Astrocyte (in vitro differentiated cells and primary cell): Measurements from ENCODE around the gene C10orf53. TPM values are rescaled to one million over a fixed set of nuclear protein-coding genes. Genes with fewer than 3 reads are reported as not detected.

ENCODE experiments used
- DNase-seq: peaks from one replicate; pipeline ENCODE4 v3.0.0-alpha.2; 2010; ENCODE audit warnings: low read depth
- FAIRE-seq: peaks from 2 replicates; lab custom pipeline; 2011; peaks lifted over from hg19 to GRCh38; lab: Jason Lieb, UNC
- H2AFZ ChIP-seq: 2 replicates; pipeline ENCODE4 v1.6.0; 2012; ENCODE audit warnings: low read depth, low read length, inconsistent platforms
- H3K27ac ChIP-seq: 2 replicates; pipeline ENCODE4 v1.5.1; 2011; ENCODE audit warnings: low read depth, low read length, inconsistent platforms
- H3K27me3 ChIP-seq: 2 replicates; pipeline ENCODE4 v1.6.0; 2011; ENCODE audit warnings: low read length, inconsistent platforms; ENCODE audit not compliant: insufficient read depth
- H3K36me3 ChIP-seq: 2 replicates; pipeline ENCODE4 v1.5.1; 2011; ENCODE audit warnings: low read length, inconsistent platforms; ENCODE audit not compliant: insufficient read depth
- H3K4me1 ChIP-seq: 2 replicates; pipeline ENCODE4 v1.5.1; 2011; ENCODE audit warnings: low read length, inconsistent platforms; ENCODE audit not compliant: insufficient read depth
- H3K4me2 ChIP-seq: 2 replicates; pipeline ENCODE4 v1.6.0; 2012; ENCODE audit warnings: low read length, inconsistent platforms
- H3K4me3 ChIP-seq: 2 replicates; pipeline ENCODE4 v1.5.1; 2011; ENCODE audit warnings: low read depth, mild to moderate bottlenecking, low read length, inconsistent platforms; ENCODE audit not compliant: insufficient read depth
- H3K79me2 ChIP-seq: 2 replicates; pipeline ENCODE4 v1.6.0; 2012; ENCODE audit warnings: mild to moderate bottlenecking, low read length, inconsistent platforms; ENCODE audit not compliant: insufficient read depth
- H3K9ac ChIP-seq: 2 replicates; pipeline ENCODE4 v1.6.0; 2012; ENCODE audit warnings: mild to moderate bottlenecking, low read length, inconsistent platforms
- H3K9me3 ChIP-seq: 2 replicates; pipeline ENCODE4 v1.5.1; 2012; ENCODE audit warnings: low read depth, mild to moderate bottlenecking, low read length, inconsistent platforms; ENCODE audit not compliant: insufficient read depth
- H4K20me1 ChIP-seq: 2 replicates; pipeline ENCODE4 v1.6.0; 2012; ENCODE audit warnings: low read length, inconsistent platforms; ENCODE audit not compliant: insufficient read depth
- H3K27ac Mint-ChIP-seq: one replicate; pipeline ENCODE4 v1.8.0; 2021; ENCODE audit warnings: mild to moderate bottlenecking, mixed read lengths; ENCODE audit not compliant: unreplicated experiment
- H3K27me3 Mint-ChIP-seq: one replicate; pipeline ENCODE4 v1.8.0; 2021; ENCODE audit warnings: low read depth, mixed read lengths; ENCODE audit not compliant: unreplicated experiment
- H3K36me3 Mint-ChIP-seq: one replicate; pipeline ENCODE4 v1.8.0; 2021; ENCODE audit warnings: low read depth, mixed read lengths; ENCODE audit not compliant: unreplicated experiment
- H3K4me1 Mint-ChIP-seq: one replicate; pipeline ENCODE4 v1.8.0; 2021; ENCODE audit warnings: low read depth, mixed read lengths; ENCODE audit not compliant: unreplicated experiment
- H3K4me3 Mint-ChIP-seq: one replicate; pipeline ENCODE4 v1.8.0; 2021; ENCODE audit warnings: mild to moderate bottlenecking, moderate library complexity, mixed read lengths; ENCODE audit not compliant: unreplicated experiment
- H3K9me3 Mint-ChIP-seq: one replicate; pipeline ENCODE4 v1.8.0; 2021; ENCODE audit warnings: mild to moderate bottlenecking, mixed read lengths; ENCODE audit not compliant: unreplicated experiment
- CTCF ChIP-seq: IDR thresholded peaks from 2 replicates; pipeline ENCODE4 v1.5.1; 2011; ENCODE audit warnings: low read depth, mild to moderate bottlenecking, inconsistent platforms, low read length, moderate library complexity; ENCODE audit not compliant: insufficient read depth
- EZH2 ChIP-seq: IDR thresholded peaks from 2 replicates; pipeline ENCODE4 v1.6.1; 2012; ENCODE audit warnings: mild to moderate bottlenecking, low read length, inconsistent platforms; ENCODE audit not compliant: insufficient read depth
- total RNA-seq: library from RNA; stranded (reverse); gene quantifications from 2 replicates; pipeline ENCODE4 v1.2.1, GENCODE V29; 2021

The C10orf53 gene
- total RNA-seq, 1 donor from 2014 or later: not detected

- Mint-ChIP-seq H3K27me3 (peaks cover 17% of the 10 kb centered on the region), H3K4me3 (no peak overlapping the region), H3K9me3 (no peaks in the 10 kb centered on the region), H3K27ac (peak overlapping the region; percentile 82), H3K4me1 (peaks cover 9% of the 10 kb centered on the region), H3K36me3 (no peaks in the 10 kb centered on the region)
- no peak for TF ChIP-seq EZH2
- no peak for TF ChIP-seq CTCF
- no peak for DNase-seq
- no peak overlapping the region for H3K4me3 ChIP-seq
- H3K27me3 ChIP-seq: peaks cover 3% of the 10 kb centered on the region
- no peak overlapping the region for H3K9ac ChIP-seq
- no peaks in the 10 kb centered on the region for H3K9me3 ChIP-seq
- H2AFZ ChIP-seq: no peak overlapping the region
- no peaks in the 10 kb centered on the region for H3K36me3 ChIP-seq
- H3K27ac ChIP-seq: no peak overlapping the region
- FAIRE-seq: no peak
- H4K20me1 ChIP-seq: no peaks in the 10 kb centered on the region
- H3K4me1 ChIP-seq: no peaks in the 10 kb centered on the region
- H3K79me2 ChIP-seq: no peaks in the 10 kb centered on the region
- H3K4me2 ChIP-seq: no peak overlapping the region
These were observed 46.0 kb upstream of the C10orf53 start for GRCh38 chr10:49633327-49634068.

DNA sequence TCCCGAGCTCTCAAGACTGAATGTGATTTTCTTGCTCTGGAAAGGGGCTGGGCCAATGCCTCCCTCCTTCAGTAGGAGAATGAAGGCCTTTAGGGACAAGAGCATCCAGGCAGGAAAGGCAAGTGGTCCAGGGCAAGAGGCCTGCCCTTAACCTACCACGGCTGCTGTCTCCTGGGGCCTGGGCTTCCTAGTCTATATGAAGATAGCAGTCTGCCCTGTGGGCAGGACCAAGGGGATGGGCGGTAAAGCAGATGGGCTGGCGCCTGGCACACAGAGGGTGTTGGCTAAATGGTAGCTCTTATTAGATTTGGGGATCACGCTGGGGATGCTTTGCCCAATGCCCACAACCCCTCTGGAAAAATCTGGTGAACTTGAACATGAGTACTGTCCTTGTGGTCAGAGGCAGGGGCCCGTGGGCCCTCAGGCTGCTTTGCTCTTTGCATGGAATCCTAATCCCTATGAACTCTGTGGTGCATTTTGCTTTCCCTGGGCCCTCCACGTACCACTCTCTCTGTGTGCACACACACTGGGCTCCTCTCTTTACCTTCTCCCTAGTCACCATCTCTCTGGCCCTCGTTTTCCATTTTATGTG is 45.3 kb upstream of the C10orf53 start:
- no peaks in the 10 kb centered on the region for H3K9me3 Mint-ChIP-seq
- FAIRE-seq (no peak), DNase-seq (no peak)
- H2AFZ ChIP-seq: no peak overlapping the region
- H4K20me1 ChIP-seq: no peaks in the 10 kb centered on the region
- no peak overlapping the region for H3K27ac ChIP-seq
- H3K9ac ChIP-seq: no peak overlapping the region
- H3K9me3 ChIP-seq: no peaks in the 10 kb centered on the region
- TF ChIP-seq EZH2 (no peak), CTCF (no peak)
- H3K27ac Mint-ChIP-seq: no peak overlapping the region
- no peaks in the 10 kb centered on the region for H3K36me3 Mint-ChIP-seq
- H3K4me3 Mint-ChIP-seq: no peak overlapping the region
- H3K4me1 ChIP-seq: no peaks in the 10 kb centered on the region
- H3K27me3 ChIP-seq: peaks cover 3% of the 10 kb centered on the region
- H3K4me2 ChIP-seq: no peak overlapping the region
- no peaks in the 10 kb centered on the region for H3K36me3 ChIP-seq
- H3K4me3 ChIP-seq: no peak overlapping the region
- H3K27me3 Mint-ChIP-seq: peaks cover 17% of the 10 kb centered on the region
- peaks cover 9% of the 10 kb centered on the region for H3K4me1 Mint-ChIP-seq
- no peaks in the 10 kb centered on the region for H3K79me2 ChIP-seq

GRCh38 chr10:49642311-49642710 is 37.1 kb upstream of the C10orf53 start:
- H3K36me3 Mint-ChIP-seq: no peaks in the 10 kb centered on the region
- H3K9me3 Mint-ChIP-seq: peaks cover 7% of the 10 kb centered on the region
- no peaks in the 10 kb centered on the region for H3K9me3 ChIP-seq
- H3K9ac ChIP-seq: no peak overlapping the region
- no peak overlapping the region for H3K27ac ChIP-seq
- no peak overlapping the region for H3K4me2 ChIP-seq
- no peaks in the 10 kb centered on the region for H3K79me2 ChIP-seq
- no peak overlapping the region for H3K4me3 ChIP-seq
- H3K27ac Mint-ChIP-seq: no peak overlapping the region
- H3K4me3 Mint-ChIP-seq: no peak overlapping the region
- no peaks in the 10 kb centered on the region for H4K20me1 ChIP-seq
- no peaks in the 10 kb centered on the region for H3K4me1 ChIP-seq
- H2AFZ ChIP-seq: no peak overlapping the region
- H3K27me3 ChIP-seq: no peaks in the 10 kb centered on the region
- H3K4me1 Mint-ChIP-seq: no peaks in the 10 kb centered on the region
- DNase-seq (no peak), FAIRE-seq (no peak)
- H3K36me3 ChIP-seq: no peaks in the 10 kb centered on the region
- H3K27me3 Mint-ChIP-seq: peaks cover 62% of the 10 kb centered on the region
- TF ChIP-seq CTCF: no peak
- TF ChIP-seq EZH2: no peak
